GM13977 (cell line): ENCODE data around the gene FRRS1L.

Source experiments
- DNase-seq: peaks from one replicate; pipeline ENCODE4 v3.0.0; 2012; ENCODE audit warnings: low spot score
- CTCF ChIP-seq: IDR thresholded peaks from 2 replicates; pipeline ENCODE4 v1.5.1; 2012; ENCODE audit warnings: mild to moderate bottlenecking, control low read depth; ENCODE audit not compliant: insufficient read depth; ENCODE audit errors: extremely low read depth, missing control alignments
- in situ Hi-C: fragments of 300-500 bp; cut with MboI; formaldehyde crosslinking; loops from one replicate; pipeline ENCODE4 v1.12.0; 2022; ENCODE audit warnings: low sequenced_read_pairs, low pct_unique_long_range_greater_than_20kb, mixed read lengths, inconsistent platforms; ENCODE audit not compliant: unreplicated experiment

Gene FRRS1L

DNA sequence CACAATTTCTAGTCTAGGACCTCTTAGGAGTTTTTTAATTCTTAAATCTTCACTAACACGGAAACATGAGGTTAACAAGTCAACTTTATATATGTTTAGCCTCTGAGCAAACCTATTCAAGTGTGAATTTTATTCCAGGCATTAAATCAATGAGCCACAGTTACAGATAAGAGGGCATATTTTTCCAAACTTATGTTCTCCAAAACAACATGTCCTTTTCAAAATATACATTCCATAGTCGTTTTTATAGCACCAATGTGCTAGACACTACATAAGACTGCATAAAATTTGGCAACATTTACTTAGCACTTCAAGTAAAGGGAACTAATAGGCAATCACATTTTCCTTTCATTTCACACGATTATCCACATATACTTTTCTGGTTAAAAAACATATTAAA lies 53.8 kb downstream of the FRRS1L start:
- in situ Hi-C loops: no loop called here
- DNase-seq: no peak
- no peak for TF ChIP-seq CTCF

- in situ Hi-C loops: no loop called here
These were observed 56.6 kb downstream of the FRRS1L start for GRCh38 chr9:109110329-109111021.

DNA sequence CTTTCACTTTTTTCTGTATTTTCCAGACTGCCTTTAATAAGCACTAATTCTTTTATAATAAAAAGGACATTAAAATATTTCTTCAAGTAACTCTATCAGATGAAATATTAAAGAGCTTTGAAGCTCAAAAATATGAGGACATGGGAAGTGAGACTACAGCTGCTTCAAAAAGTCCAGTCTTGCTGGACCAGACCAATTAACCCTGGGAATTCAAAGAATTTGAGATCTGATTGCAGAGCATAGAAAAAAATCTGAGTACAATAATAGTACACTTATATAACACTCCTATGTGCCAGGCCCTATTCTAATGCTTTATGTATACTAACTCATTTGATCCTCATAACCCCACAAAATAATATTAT lies 57.1 kb downstream of the FRRS1L start:
- DNase-seq: no peak
- TF ChIP-seq CTCF: no peak

More at GRCh38 chr9:109110329-109111021, 56.6 kb downstream of the FRRS1L start:
- DNase-seq: peak; percentile 38
- no peak for TF ChIP-seq CTCF

GRCh38 chr9:109108318-109108717 lies 58.7 kb downstream of the FRRS1L start:
- TF ChIP-seq CTCF: no peak
- in situ Hi-C loops: no loop called here
- no peak for DNase-seq

More for the DNA sequence above, 57.1 kb downstream of the FRRS1L start:
- in situ Hi-C loops: no loop called here

GRCh38 chr9:109107402-109108240 lies 59.4 kb downstream of the FRRS1L start:
- in situ Hi-C loops: no loop called here
- TF ChIP-seq CTCF: no peak
- DNase-seq: no peak

- no peak for TF ChIP-seq CTCF
- DNase-seq: peak; percentile 42
- in situ Hi-C loops: no loop called here
These were observed 65.2 kb downstream of the FRRS1L start for GRCh38 chr9:109101810-109102209.
